Activated CD8-positive, alpha-beta T cell treated with anti-CD3 and anti-CD28 coated beads, Interleukin-2, amount 10 ng/mL, durations not matched to agents 7 days and 5 days (primary cell): Measurements from ENCODE around the gene PODN. TPM values are rescaled to one million over a fixed set of nuclear protein-coding genes. Genes with fewer than 3 reads are reported as not detected.

Experiments
- ATAC-seq: fragments of 150-1000 bp; cut with Tn5 transposase; one replicate; pipeline ENCODE4 v1.10.0; 2021; ENCODE audit warnings: moderate library complexity
- CTCF ChIA-PET: fragments of 350-600 bp; sonication (Branson Sonifier 250); formaldehyde crosslinking; loops from one replicate; lab custom pipeline; 2021; ENCODE audit warnings: antibody characterized with exemption; lab: Charles Lee
- POLR2A ChIA-PET: fragments of 350-600 bp; sonication (Branson Sonifier 250); formaldehyde crosslinking; loops from one replicate; lab custom pipeline; 2021; ENCODE audit warnings: antibody characterized with exemption; lab: Charles Lee
- DNase-seq: peaks from one replicate; pipeline ENCODE4 v3.0.0-alpha.2; 2020
- H3K27ac Mint-ChIP-seq: one replicate; pipeline ENCODE4 v1.8.0; 2021; ENCODE audit warnings: mild to moderate bottlenecking, mixed read lengths
- H3K27me3 Mint-ChIP-seq: one replicate; pipeline ENCODE4 v1.8.0; 2021; ENCODE audit warnings: low read depth, mixed read lengths
- H3K36me3 Mint-ChIP-seq: one replicate; pipeline ENCODE4 v1.8.0; 2021; ENCODE audit warnings: low read depth, mixed read lengths
- H3K4me1 Mint-ChIP-seq: one replicate; pipeline ENCODE4 v1.8.0; 2021; ENCODE audit warnings: low read depth, mixed read lengths
- H3K4me3 Mint-ChIP-seq: one replicate; pipeline ENCODE4 v1.8.0; 2021; ENCODE audit warnings: mild to moderate bottlenecking, mixed read lengths
- H3K9me3 Mint-ChIP-seq: one replicate; pipeline ENCODE4 v1.8.0; 2022; ENCODE audit warnings: mixed read lengths; ENCODE audit not compliant: insufficient read depth
- total RNA-seq, 2 experiments: library from RNA; stranded (reverse); gene quantifications; one replicate each; pipeline ENCODE4 v1.2.3, GENCODE V29; 2021

Gene PODN
- total RNA-seq, 2 experiments from 2014 or later, result not detected

DNA sequence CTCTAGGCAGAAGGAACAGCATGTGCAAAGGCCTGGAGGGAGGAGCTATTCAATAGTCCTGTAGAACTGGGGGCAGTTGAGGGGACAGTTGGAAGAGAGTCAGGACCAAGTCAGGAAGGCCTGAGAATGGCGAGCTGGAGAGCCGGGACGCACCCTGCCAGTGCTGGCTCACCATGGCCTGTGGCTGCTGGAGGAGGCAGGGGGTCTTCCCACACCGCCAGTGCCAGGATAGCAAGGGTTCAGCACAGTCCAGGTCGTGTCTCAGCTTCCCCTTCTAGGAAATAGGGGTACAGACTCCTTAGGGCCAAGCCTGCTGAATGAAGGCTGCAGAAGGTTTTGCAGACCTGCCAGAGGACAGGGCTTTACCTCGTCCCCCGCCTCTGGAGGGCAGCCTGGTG lies 7.3 kb downstream of the PODN start:
- H3K27me3 Mint-ChIP-seq, result peaks cover 5% of the 10 kb centered on the region
- no peak for ATAC-seq
- CTCF ChIA-PET, result no interaction called here
- no peaks in the 10 kb centered on the region for H3K9me3 Mint-ChIP-seq
- H3K27ac Mint-ChIP-seq, result no peak overlapping the region
- no peak for DNase-seq
- no peak overlapping the region for H3K4me3 Mint-ChIP-seq
- no peaks in the 10 kb centered on the region for H3K4me1 Mint-ChIP-seq
- H3K36me3 Mint-ChIP-seq, result no peaks in the 10 kb centered on the region
- POLR2A ChIA-PET, result interaction anchor here (0.5 to 0.7 kb wide), 2 partner anchors 516 to 1122 kb away, joined by 3 read pairs; no protein-coding TSS in a partner anchor

DNA sequence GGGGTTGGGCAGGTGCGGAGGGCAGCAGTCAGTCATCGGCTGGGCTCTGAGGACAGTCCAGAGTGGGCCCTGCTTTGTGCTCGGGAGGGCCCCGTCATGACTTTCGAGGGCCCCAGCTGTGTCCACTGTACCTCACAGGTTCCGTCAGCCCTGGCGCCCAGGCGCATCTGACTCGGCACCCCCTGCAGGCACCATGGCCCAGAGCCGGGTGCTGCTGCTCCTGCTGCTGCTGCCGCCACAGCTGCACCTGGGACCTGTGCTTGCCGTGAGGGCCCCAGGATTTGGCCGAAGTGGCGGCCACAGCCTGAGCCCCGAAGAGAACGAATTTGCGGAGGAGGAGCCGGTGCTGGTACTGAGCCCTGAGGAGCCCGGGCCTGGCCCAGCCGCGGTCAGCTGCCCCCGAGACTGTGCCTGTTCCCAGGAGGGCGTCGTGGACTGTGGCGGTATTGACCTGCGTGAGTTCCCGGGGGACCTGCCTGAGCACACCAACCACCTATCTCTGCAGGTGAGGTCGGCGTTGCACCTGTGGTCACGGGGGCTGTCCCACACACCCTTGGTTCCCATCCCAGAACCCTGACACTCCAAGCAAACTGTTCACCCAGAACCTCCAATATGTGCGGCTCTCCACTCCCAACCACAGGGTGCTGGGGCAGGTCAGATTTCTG lies 7.8 kb downstream of the PODN start:
- H3K9me3 Mint-ChIP-seq, result no peaks in the 10 kb centered on the region
- ATAC-seq, result no peak

DNA sequence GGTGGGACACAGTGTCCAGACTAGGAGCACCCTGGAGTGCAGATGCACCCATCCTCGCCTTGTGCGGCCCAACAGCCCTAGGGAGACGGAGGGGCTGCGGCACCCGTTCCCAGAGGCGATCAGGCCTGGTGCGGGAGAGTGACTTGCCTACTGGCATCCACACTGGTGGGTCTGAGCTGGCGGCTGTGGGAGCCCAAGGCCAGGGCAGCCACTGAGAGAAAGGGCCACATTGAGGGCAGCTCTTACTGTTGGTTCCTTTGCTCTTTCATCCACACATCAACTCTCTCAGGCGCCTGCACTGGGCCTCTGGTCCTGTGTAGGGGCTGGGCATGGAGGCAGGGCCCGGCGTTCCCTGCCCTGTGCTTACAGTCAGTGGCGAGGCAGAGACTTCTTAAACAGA lies 8.6 kb downstream of the PODN start:
- H3K4me3 Mint-ChIP-seq, result no peak overlapping the region
- H3K27me3 Mint-ChIP-seq, result no peaks in the 10 kb centered on the region
- ChIA-PET POLR2A (interaction anchor here (0.9 kb wide), 1 partner anchor 9 kb away, joined by 3 read pairs; the partner anchor contains the start of gene PODN), CTCF (interaction anchor here (1.1 kb wide), 1 partner anchor 112 kb away, joined by 3 read pairs; no protein-coding TSS in a partner anchor)
- no peaks in the 10 kb centered on the region for H3K4me1 Mint-ChIP-seq
- H3K36me3 Mint-ChIP-seq, result no peaks in the 10 kb centered on the region
- H3K27ac Mint-ChIP-seq, result no peak overlapping the region
- ATAC-seq (no peak), DNase-seq (no peak)
- no peaks in the 10 kb centered on the region for H3K9me3 Mint-ChIP-seq

More for the DNA sequence above, 7.8 kb downstream of the PODN start:
- ChIA-PET CTCF (no interaction called here), POLR2A (interaction anchor here (0.7 kb wide), 1 partner anchor 516 kb away, joined by 3 read pairs; no protein-coding TSS in a partner anchor)
- H3K4me1 Mint-ChIP-seq, result no peaks in the 10 kb centered on the region
- H3K27me3 Mint-ChIP-seq, result no peaks in the 10 kb centered on the region
- H3K27ac Mint-ChIP-seq, result no peak overlapping the region
- no peaks in the 10 kb centered on the region for H3K36me3 Mint-ChIP-seq
- no peak overlapping the region for H3K4me3 Mint-ChIP-seq
- DNase-seq, result no peak

DNA sequence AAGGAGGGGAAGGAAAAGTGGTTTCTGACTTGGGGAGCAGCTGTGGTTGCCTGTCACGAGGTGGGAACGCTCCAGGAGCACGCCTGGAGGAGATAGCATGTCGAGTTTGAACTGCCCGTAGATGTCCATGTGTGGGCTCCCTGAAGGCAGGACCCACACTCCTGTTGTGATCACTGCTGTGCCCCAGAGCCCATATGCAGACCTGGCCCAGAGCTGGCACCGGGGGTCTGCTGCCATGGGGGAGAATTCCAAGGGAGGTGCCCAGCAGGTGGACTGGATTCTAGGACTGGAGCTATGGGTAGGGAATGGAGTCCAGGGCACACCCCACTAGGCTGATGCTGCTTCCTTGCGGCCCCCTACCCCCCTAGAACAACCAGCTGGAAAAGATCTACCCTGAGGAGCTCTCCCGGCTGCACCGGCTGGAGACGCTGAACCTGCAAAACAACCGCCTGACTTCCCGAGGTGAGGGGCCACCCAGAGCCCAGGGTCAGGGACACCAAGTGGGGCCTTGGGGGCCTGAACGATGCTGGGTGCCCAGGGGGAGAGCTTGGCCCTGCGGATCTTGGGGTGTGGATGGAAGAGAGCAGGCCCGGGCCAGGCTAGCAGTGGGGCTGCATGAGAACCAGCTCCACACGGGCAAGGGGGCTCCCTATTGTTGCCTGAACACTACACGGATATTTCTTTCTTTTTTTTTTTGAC lies 9.3 kb downstream of the PODN start:
- H3K27me3 Mint-ChIP-seq, result no peaks in the 10 kb centered on the region
- H3K4me3 Mint-ChIP-seq, result no peak overlapping the region
- H3K27ac Mint-ChIP-seq, result no peak overlapping the region
- ATAC-seq (no peak), DNase-seq (no peak)
- ChIA-PET POLR2A (interaction anchor here (0.9 kb wide), 1 partner anchor 10 kb away, joined by 3 read pairs; the partner anchor contains the start of gene PODN), CTCF (interaction anchor here (1.1 kb wide), 1 partner anchor 111 kb away, joined by 3 read pairs; no protein-coding TSS in a partner anchor)
- no peaks in the 10 kb centered on the region for H3K4me1 Mint-ChIP-seq
- H3K36me3 Mint-ChIP-seq, result no peaks in the 10 kb centered on the region
- H3K9me3 Mint-ChIP-seq, result no peaks in the 10 kb centered on the region

DNA sequence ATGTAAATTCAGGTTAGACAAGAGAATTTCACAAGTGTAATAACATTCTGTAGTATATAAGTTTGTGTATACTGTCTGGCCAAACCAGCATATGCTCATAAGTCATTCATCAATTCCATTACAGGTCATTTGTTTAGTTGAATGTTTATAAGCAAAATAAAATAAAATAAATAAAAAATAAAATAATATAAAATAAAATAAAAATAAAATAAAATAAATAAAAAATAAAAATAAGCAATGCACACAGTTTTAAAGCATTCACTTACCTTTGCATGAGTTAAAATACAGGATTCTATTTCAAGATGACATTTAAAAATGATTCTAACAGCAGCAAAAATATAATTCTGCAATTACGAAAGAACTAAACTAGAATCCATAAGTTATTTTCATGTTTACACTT lies 9.9 kb downstream of the PODN start:
- no peaks in the 10 kb centered on the region for H3K9me3 Mint-ChIP-seq
- ATAC-seq, result no peak
- H3K4me1 Mint-ChIP-seq, result no peaks in the 10 kb centered on the region
- no peak for DNase-seq
- ChIA-PET CTCF (interaction anchor here (1.1 kb wide), 1 partner anchor 111 kb away, joined by 3 read pairs; no protein-coding TSS in a partner anchor), POLR2A (no interaction called here)
- no peaks in the 10 kb centered on the region for H3K27me3 Mint-ChIP-seq
- H3K36me3 Mint-ChIP-seq, result no peaks in the 10 kb centered on the region
- H3K27ac Mint-ChIP-seq, result no peak overlapping the region
- no peak overlapping the region for H3K4me3 Mint-ChIP-seq

DNA sequence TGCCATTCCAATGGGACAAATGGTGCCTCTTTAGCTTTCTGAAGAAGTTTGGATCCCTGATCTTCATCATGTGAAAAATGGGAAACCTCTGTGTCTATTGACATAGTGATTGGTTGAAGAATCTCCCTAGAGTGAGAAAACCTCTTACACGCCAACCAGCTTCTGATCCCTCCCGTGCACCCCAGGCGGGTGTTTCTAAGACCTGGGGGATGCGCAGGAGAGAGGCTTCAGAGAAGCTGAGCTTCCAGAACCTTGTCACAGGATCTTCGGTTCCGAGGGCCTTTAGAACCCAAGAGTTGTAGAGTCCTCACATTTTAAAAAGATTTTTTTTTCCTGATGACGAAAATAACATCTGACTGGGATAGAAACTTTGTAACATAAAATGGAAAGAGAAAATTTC lies 11.3 kb downstream of the PODN start:
- Mint-ChIP-seq H3K9me3 (no peaks in the 10 kb centered on the region), H3K27me3 (no peaks in the 10 kb centered on the region), H3K27ac (no peak overlapping the region), H3K36me3 (no peaks in the 10 kb centered on the region), H3K4me1 (no peaks in the 10 kb centered on the region), H3K4me3 (no peak overlapping the region)
- no peak for DNase-seq
- POLR2A ChIA-PET, result no interaction called here
- CTCF ChIA-PET, result no interaction called here
- no peak for ATAC-seq

DNA sequence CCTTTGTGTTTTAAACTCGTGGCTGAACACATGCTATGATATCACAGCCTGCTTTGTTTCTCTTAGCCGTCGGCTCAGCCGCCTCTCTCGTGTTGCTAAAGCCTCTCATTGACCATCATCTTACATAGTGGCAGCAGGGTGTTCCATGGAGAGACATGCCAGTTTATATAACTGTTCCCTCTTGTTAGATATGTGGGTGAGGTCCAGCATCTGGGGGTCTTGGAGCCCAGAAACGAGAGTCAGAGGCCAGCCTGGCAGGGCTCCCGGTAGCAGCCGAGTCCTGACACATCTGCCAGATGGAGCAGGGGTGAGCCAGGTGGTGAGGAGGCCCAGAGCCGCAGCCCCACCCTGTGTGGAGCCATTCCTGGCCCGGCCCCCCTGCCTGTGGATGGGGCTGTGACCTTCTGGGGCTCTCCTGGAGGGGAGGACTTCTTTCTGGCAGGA lies 11.9 kb downstream of the PODN start:
- no peak for DNase-seq
- no peak for ATAC-seq
- ChIA-PET CTCF (no interaction called here), POLR2A (no interaction called here)
- Mint-ChIP-seq H3K4me1 (no peaks in the 10 kb centered on the region), H3K27ac (no peak overlapping the region), H3K4me3 (no peak overlapping the region), H3K9me3 (no peaks in the 10 kb centered on the region), H3K27me3 (no peaks in the 10 kb centered on the region), H3K36me3 (no peaks in the 10 kb centered on the region)

DNA sequence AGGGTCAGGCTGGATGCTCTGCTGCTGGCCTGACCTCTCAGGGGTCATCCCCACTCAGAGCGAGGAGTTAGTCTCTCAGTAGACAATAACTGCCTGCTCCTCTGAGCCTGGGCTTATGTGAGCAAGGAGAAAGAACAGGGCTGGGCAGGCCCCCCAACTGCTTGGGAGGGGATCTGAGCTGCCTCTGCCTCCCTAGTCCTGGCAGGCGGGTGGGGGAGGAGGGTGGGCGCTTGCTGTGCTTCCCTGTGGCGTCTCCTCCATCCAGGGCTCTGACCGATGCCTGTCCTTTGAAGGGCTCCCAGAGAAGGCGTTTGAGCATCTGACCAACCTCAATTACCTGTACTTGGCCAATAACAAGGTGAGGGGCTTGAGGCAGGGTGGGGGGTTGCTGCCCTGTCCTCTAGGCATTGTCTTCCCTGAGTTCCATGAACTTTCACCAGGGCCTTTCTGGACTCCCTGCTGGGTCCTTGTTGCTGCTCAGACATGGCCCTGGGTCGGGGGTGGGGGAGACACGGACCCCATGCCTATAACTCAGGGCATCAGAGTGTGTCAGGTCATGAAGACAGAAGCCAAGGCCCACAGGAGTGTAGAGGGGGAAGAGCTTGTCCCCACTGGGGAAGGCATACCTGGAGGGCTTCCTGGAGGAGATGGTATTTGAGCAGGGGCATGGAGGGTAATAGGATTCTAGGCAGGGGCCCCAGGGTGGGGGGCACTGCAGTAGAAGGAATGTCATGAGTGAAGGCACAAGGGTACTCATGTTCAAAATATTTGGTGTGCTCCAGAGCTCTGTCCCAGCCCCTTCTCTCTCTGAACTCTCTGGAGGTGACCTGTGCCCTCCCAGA lies 12.5 kb downstream of the PODN start:
- no peak overlapping the region for H3K4me3 Mint-ChIP-seq
- ATAC-seq (no peak), DNase-seq (no peak)
- H3K27ac Mint-ChIP-seq, result no peak overlapping the region
- POLR2A ChIA-PET, result no interaction called here
- H3K27me3 Mint-ChIP-seq, result no peaks in the 10 kb centered on the region
- H3K4me1 Mint-ChIP-seq, result no peaks in the 10 kb centered on the region
- H3K9me3 Mint-ChIP-seq, result no peaks in the 10 kb centered on the region
- CTCF ChIA-PET, result no interaction called here
- no peaks in the 10 kb centered on the region for H3K36me3 Mint-ChIP-seq

DNA sequence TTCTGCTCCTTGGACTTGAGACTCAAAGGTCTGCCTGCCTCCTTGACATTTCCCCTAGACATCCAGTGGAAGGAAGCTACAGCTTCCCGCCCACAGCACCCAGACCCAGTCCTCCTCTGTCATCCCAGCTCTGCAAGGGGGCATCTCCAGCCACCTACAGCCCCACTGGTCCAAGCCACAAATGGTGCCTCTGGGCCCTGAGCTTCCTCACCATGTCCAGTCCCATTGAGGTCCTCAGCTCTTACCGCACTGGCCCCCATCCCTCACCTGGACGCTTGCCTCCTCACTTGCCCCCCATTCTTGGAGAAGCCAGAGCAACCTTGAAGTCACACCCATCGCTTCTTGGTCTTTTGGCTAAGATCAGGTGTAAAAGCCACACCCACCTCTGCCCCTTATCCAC lies 13.2 kb downstream of the PODN start:
- CTCF ChIA-PET, result no interaction called here
- H3K27ac Mint-ChIP-seq, result no peak overlapping the region
- H3K4me1 Mint-ChIP-seq, result no peaks in the 10 kb centered on the region
- ATAC-seq (no peak), DNase-seq (no peak)
- no peaks in the 10 kb centered on the region for H3K36me3 Mint-ChIP-seq
- no peaks in the 10 kb centered on the region for H3K27me3 Mint-ChIP-seq
- POLR2A ChIA-PET, result no interaction called here
- no peak overlapping the region for H3K4me3 Mint-ChIP-seq
- no peaks in the 10 kb centered on the region for H3K9me3 Mint-ChIP-seq

DNA sequence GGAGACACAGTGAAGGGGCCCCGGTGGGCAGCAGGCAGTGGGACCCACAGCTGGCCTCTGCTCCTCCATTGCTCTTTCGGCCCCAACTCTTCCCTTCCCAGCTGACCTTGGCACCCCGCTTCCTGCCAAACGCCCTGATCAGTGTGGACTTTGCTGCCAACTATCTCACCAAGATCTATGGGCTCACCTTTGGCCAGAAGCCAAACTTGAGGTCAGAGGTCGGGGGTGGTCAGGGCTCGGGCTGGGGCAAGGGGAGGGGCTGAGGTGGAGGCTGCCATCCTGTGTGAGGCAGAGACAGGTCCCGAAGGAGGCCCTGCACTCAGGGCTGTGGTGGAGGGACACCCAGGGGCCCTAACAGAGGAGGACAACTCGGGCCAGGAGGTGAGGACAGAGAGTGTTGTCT lies 13.7 kb downstream of the PODN start:
- DNase-seq (no peak), ATAC-seq (no peak)
- Mint-ChIP-seq H3K4me3 (no peak overlapping the region), H3K27ac (no peak overlapping the region), H3K36me3 (no peaks in the 10 kb centered on the region), H3K4me1 (no peaks in the 10 kb centered on the region), H3K27me3 (no peaks in the 10 kb centered on the region), H3K9me3 (no peaks in the 10 kb centered on the region)
- ChIA-PET CTCF (no interaction called here), POLR2A (no interaction called here)

DNA sequence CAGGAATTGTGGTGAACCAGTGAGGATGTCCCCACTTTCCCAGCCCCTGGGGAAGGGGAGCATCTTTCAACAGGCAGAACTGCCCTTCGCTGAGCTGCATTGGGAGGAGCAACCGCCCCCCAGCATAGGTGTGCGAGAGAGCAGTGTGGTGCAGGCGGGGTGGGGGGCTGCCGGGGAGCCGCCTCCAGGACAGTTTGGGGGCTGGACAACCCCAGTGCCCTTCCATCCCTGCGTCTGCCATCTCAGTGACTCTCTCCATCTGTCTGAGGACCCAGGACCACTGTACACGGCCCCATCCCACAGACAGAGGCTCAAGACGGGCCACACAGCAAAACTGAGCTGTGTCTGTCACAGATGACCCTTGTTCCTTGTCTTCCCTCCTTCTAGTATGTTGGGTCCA lies 14.2 kb downstream of the PODN start:
- Mint-ChIP-seq H3K9me3 (no peaks in the 10 kb centered on the region), H3K4me3 (no peak overlapping the region), H3K4me1 (no peaks in the 10 kb centered on the region), H3K36me3 (no peaks in the 10 kb centered on the region), H3K27me3 (no peaks in the 10 kb centered on the region), H3K27ac (no peak overlapping the region)
- ATAC-seq (no peak), DNase-seq (no peak)
- ChIA-PET CTCF (no interaction called here), POLR2A (no interaction called here)
